HepG2 (cell line): ENCODE measurements around the gene NAIF1. TPM values are rescaled to one million over a fixed set of nuclear protein-coding genes. Genes with fewer than 3 reads are reported as not detected.
A peak's percentile ranks its signal among the peaks of the same experiment; 100 is the strongest.

Experiments
- ATAC-seq: fragments of 200-7000 bp; cut with Tn5 transposase; 3 replicates; pipeline ENCODE4 v1.9.1; 2020; ENCODE audit warnings: mild to moderate bottlenecking, moderate library complexity
- BruUV-seq: library from RNA; stranded (reverse); fragments of 400-500 nt; replicated peaks from 2 replicates; lab custom pipeline; 2021; lab: Mats Ljungman, UMichigan
- CTCF ChIA-PET: fragments of 300-600 bp; formaldehyde crosslinking; extraction: SDS; loops from one replicate; lab custom pipeline; 2021; ENCODE audit warnings: low total read pairs, inconsistent platforms, low intra/inter-chr PET ratio; lab: Yijun Ruan, JAX
- POLR2A ChIA-PET: fragments of 350-600 bp; sonication (Branson Sonifier 250); formaldehyde crosslinking; loops from one replicate; lab custom pipeline; 2020; ENCODE audit warnings: antibody characterized with exemption, inconsistent platforms; lab: Yijun Ruan, JAX
- DNase-seq: peaks from one replicate; pipeline ENCODE4 v3.0.0-alpha.2; 2015; ENCODE audit warnings: low spot score
- FAIRE-seq: peaks from 3 replicates; lab custom pipeline; 2011; peaks lifted over from hg19 to GRCh38; lab: Jason Lieb, UNC
- H2AFZ ChIP-seq: one replicate; pipeline ENCODE4 v1.6.1; 2011; ENCODE audit warnings: low read length, inconsistent platforms
- H3K27ac ChIP-seq: fragments of 300-600 bp; 3 replicates; pipeline ENCODE4 v1.8.0; 2011; ENCODE audit warnings: mixed run types, mild to moderate bottlenecking, mixed read lengths, low read length, inconsistent platforms; ENCODE audit not compliant: insufficient read depth; ENCODE audit errors: extremely low read length
- H3K27me3 ChIP-seq, 2 experiments: fragments of 200-600 bp in 1 of 2; 2 replicates in 1 of 2; 3 replicates in 1 of 2; pipeline versions ENCODE4 v1.6.0 to v1.8.0; 2011; ENCODE audit warnings: low read length in 2 of 2, mild to moderate bottlenecking in 2 of 2, moderate library complexity in 2 of 2, inconsistent platforms in 1 of 2; ENCODE audit not compliant: insufficient read depth in 2 of 2, control insufficient read depth in 1 of 2
- H3K36me3 ChIP-seq, 2 experiments: fragments of 200-600 bp in 1 of 2; replicated peaks in 1 of 2; 2 replicates in 1 of 2; 3 replicates in 1 of 2; pipeline versions ENCODE4 v1.5.1 to v1.8.0; 2011; ENCODE audit warnings: low read length in 2 of 2, inconsistent platforms in 1 of 2; ENCODE audit not compliant: insufficient read depth in 2 of 2, control insufficient read depth in 1 of 2
- H3K4me1 ChIP-seq: 2 replicates; pipeline ENCODE4 v1.5.1; 2012; ENCODE audit warnings: low read length, inconsistent platforms; ENCODE audit not compliant: insufficient read depth
- H3K4me2 ChIP-seq: 2 replicates; pipeline ENCODE4 v1.6.0; 2011; ENCODE audit warnings: low read depth, low read length, inconsistent platforms
- H3K4me3 ChIP-seq, 3 experiments: fragments of 200-600 bp in 1 of 3; sonication (generic), shearing (Covaris generic) in 1 of 3; replicated peaks in 1 of 3; 2 replicates each; pipeline ENCODE4 v1.5.1; 2011 to 2016; ENCODE audit warnings: low read length in 3 of 3, inconsistent platforms in 2 of 3, low read depth in 2 of 3, mild to moderate bottlenecking in 2 of 3, control low read depth in 1 of 3, mixed read lengths in 1 of 3; ENCODE audit not compliant: insufficient read depth in 1 of 3
- H3K79me2 ChIP-seq: one replicate; pipeline ENCODE4 v1.6.1; 2011; ENCODE audit warnings: low read length, inconsistent platforms; ENCODE audit not compliant: insufficient read depth
- H3K9ac ChIP-seq: 2 replicates; pipeline ENCODE4 v1.6.0; 2011; ENCODE audit warnings: mild to moderate bottlenecking, low read depth, low read length, inconsistent platforms; ENCODE audit not compliant: insufficient read depth
- H3K9me3 ChIP-seq: 2 replicates; pipeline ENCODE4 v1.5.1; 2012; ENCODE audit warnings: mild to moderate bottlenecking, low read length
- H4K20me1 ChIP-seq: 2 replicates; pipeline ENCODE4 v1.6.0; 2011; ENCODE audit warnings: inconsistent platforms, mild to moderate bottlenecking, low read length, moderate library complexity; ENCODE audit not compliant: insufficient read depth
- ARNT ChIP-seq: fragments of 450-650 bp; IDR thresholded peaks from 2 replicates; pipeline ENCODE4 v1.6.1; 2017
- DMTF1 ChIP-seq: sonication (generic); formaldehyde crosslinking; IDR thresholded peaks from 2 replicates; pipeline ENCODE4 v1.4.0; 2020; ENCODE audit warnings: mild to moderate bottlenecking, missing genetic modification reagents
- EED ChIP-seq: sonication (generic); formaldehyde crosslinking; IDR thresholded peaks from 2 replicates; pipeline ENCODE4 v1.5.0; 2020; ENCODE audit warnings: mild to moderate bottlenecking, missing genetic modification reagents
- MIXL1 ChIP-seq: IDR thresholded peaks from 2 replicates; pipeline ENCODE4 v1.6.1; 2016
- PHF21A ChIP-seq: sonication (generic); formaldehyde crosslinking; IDR thresholded peaks from 2 replicates; pipeline ENCODE4 v1.5.0; 2020; ENCODE audit warnings: mild to moderate bottlenecking, missing genetic modification reagents
- POLR2A ChIP-seq, 2 experiments: IDR thresholded peaks; 2 replicates each; pipeline ENCODE4 v1.6.1; 2011; ENCODE audit warnings: low read depth in 2 of 2, low read length in 2 of 2, mild to moderate bottlenecking in 1 of 2, moderate library complexity in 1 of 2; ENCODE audit not compliant: insufficient read depth in 1 of 2
- ZBTB10 ChIP-seq: sonication (generic); formaldehyde crosslinking; IDR thresholded peaks from 2 replicates; pipeline ENCODE4 v1.4.0; 2020; ENCODE audit warnings: missing genetic modification reagents, borderline replicate concordance
- ZBTB21 ChIP-seq: sonication (generic); formaldehyde crosslinking; IDR thresholded peaks from 2 replicates; pipeline ENCODE4 v1.4.0; 2020; ENCODE audit warnings: missing genetic modification reagents
- ZMAT5 ChIP-seq: sonication (generic); formaldehyde crosslinking; IDR thresholded peaks from 2 replicates; pipeline ENCODE4 v1.5.0; 2020; ENCODE audit warnings: mild to moderate bottlenecking, low read depth, missing genetic modification reagents, borderline replicate concordance
- ZNF10 ChIP-seq: sonication (generic); formaldehyde crosslinking; IDR thresholded peaks from 2 replicates; pipeline ENCODE4 v1.4.0; 2020; ENCODE audit warnings: mild to moderate bottlenecking, low read depth, missing genetic modification reagents, borderline replicate concordance
- ZNF460 ChIP-seq: sonication (generic); formaldehyde crosslinking; IDR thresholded peaks from 2 replicates; pipeline ENCODE4 v1.5.1; 2020; ENCODE audit warnings: missing genetic modification reagents, mild to moderate bottlenecking, borderline replicate concordance
- ZNF570 ChIP-seq: sonication (generic); formaldehyde crosslinking; IDR thresholded peaks from 2 replicates; pipeline ENCODE4 v1.4.0; 2020; ENCODE audit warnings: mild to moderate bottlenecking, missing genetic modification reagents, borderline replicate concordance
- ZNF598 ChIP-seq: sonication (generic); formaldehyde crosslinking; IDR thresholded peaks from 2 replicates; pipeline ENCODE4 v1.5.1; 2020; ENCODE audit warnings: mild to moderate bottlenecking, missing genetic modification reagents, borderline replicate concordance
- WGBS: methylation state at CpG from one replicate; pipeline ENCODE4 v1.1.6; 2017; ENCODE audit warnings: low lambda C conversion rate; 5-methylcytosine and 5-hydroxymethylcytosine counted together
- in situ Hi-C: cut with HindIII; loops from 2 replicates; pipeline ENCODE4 v1.10.0; 2017; ENCODE audit warnings: low pct_unique_long_range_greater_than_20kb; ENCODE audit not compliant: extremely low pct_ligation_motif_present
- intact Hi-C: fragments of 100-400 bp; cut with micrococcal nuclease; formaldehyde crosslinking; loops from one replicate; pipeline ENCODE4 v1.10.0; 2022; ENCODE audit not compliant: unreplicated experiment
- polyA plus RNA-seq, 8 experiments: library from polyadenylated mRNA; depleted of rRNA in 3 of 8; stranded (reverse) in 7 of 8; unstranded in 1 of 8; fragments of >200 nt; fragmentation: Illumina TruSeq in 4 of 8; extraction: Trizol in 4 of 8; gene quantifications; 2 replicates each; pipeline versions ENCODE4 v1.2.1 to v1.2.3, GENCODE V29; 2011 to 2016; ENCODE audit warnings: low read depth in 4 of 8, missing spikeins in 1 of 8, mixed read lengths in 1 of 8; ENCODE audit not compliant: insufficient read depth in 1 of 8
- total RNA-seq, 5 experiments: library from RNA; depleted of rRNA; stranded (reverse); fragments of >200 nt; fragmentation: Illumina TruSeq; extraction: Trizol; gene quantifications; 2 replicates each; pipeline ENCODE4 v1.2.3, GENCODE V29; 2016; ENCODE audit warnings: low read depth in 1 of 5
- TF ChIP-seq, protein P1 (sequence below): sonication (generic); formaldehyde crosslinking; IDR thresholded peaks from 2 replicates; pipeline ENCODE4 v1.5.1; 2020; ENCODE audit warnings: missing genetic modification reagents, mild to moderate bottlenecking, borderline replicate concordance

NAIF1 gene
- total and polyA plus RNA-seq, 2 of the 13 experiments (the other 11 are each of a cell fraction or from before 2014, with no cell fraction given): 6.0 to 6.9 TPM

GRCh38 chr9:128097543-128098296, 30.6 kb upstream of the NAIF1 start (continued):
- TF ChIP-seq ZMAT5 (CRISPR knock-in tag) (no peak), MIXL1 (CRISPR knock-in tag) (peak; percentile 78; the same call in 1 of the 2 replicates), EED (CRISPR knock-in tag) (no peak), ZNF460 (CRISPR knock-in tag) (peak; percentile 67; the same call in 1 of the 2 replicates), ZNF598 (CRISPR knock-in tag) (no peak)

DNA sequence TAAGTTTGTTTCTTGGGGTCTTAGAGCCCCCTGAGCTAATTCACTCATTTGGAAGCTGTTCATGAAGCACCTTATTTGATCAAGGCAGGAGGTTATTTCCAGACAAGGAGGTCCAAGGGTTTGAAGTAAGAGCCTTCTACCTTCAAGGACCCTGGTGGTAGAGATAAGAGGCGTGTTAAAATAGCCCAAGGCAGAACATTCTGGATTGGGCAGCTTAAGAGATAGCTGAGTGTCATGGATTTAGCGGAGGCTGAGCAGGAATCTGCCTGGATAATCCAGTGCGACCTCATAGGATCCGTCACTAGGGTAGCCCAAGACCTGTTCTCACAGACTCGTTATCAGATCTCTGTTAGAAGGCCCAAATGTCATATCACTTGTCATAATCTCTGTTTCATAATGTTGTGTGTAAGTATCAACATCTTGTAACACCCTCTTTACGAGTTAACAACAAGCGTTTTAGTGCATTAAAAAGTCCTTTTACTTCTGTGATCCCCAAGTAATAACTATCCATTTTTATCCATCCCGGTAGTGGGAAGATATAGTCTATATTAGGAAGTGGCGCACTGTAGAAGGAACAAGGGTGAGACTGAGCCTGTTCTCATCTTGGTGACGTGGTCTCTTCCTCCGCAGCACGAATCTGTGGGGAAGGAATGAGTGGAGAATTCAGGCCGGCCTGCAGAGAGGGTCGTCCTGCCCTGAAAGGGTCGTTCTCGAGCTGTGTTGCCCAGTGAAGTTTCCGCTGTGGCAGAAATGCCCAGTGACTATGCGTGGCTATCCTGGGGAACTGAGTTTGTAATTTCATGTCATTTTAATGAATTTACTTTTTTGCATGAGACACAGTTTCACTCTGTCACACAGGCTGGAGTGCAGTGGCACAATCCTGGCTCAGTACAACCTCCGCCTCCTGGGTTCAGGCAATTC, 29.8 kb upstream of the NAIF1 start:
- ATAC-seq (no peak), DNase-seq (no peak), FAIRE-seq (no peak)
- BruUV-seq: no TSS peak
- in situ Hi-C loops: no loop called here
- 88% methylated on average over 18 of the region's 19 CpGs for WGBS
- ChIA-PET CTCF (no interaction called here), POLR2A (interaction anchor here (1.3 to 3.3 kb wide), 5 partner anchors 9 to 39 kb away, joined by 7 to 22 read pairs (median 14); partner anchors contain the start of genes NAIF1 and SLC25A25)
- H3K4me2 ChIP-seq: no peak overlapping the region
- no peaks in the 10 kb centered on the region; a peak in 1 of 5 replicates for H3K27me3 ChIP-seq
- H3K9ac ChIP-seq: no peak overlapping the region
- H3K27ac ChIP-seq: peak overlapping the region; percentile 92
- H3K79me2 ChIP-seq: peaks cover 35% of the 10 kb centered on the region
- peaks cover 0 to 13% of the 10 kb centered on the region in 2 experiments; a peak in 4 of 5 replicates for H3K36me3 ChIP-seq
- H2AFZ ChIP-seq: no peak overlapping the region
- H3K9me3 ChIP-seq: no peaks in the 10 kb centered on the region
- H3K4me1 ChIP-seq: peaks cover 71% of the 10 kb centered on the region
- no peak overlapping the region for H3K4me3 ChIP-seq
- intact Hi-C loops: no loop called here
- H4K20me1 ChIP-seq: peaks cover 17% of the 10 kb centered on the region; the same call in 1 of the 2 replicates
- TF ChIP-seq POLR2A (IDR thresholded peaks at IDR 0.05; ENCODE audit: insufficient read depth in 1 of 2, low read depth in 2 of 2, low read length in 2 of 2) (no peak), ZNF570 (no peak), ZNF10 (no peak), ZBTB10 (CRISPR knock-in tag) (no peak), ZBTB21 (no peak), PHF21A (CRISPR knock-in tag) (no peak), ARNT (no peak), DMTF1 (no peak)
- TF ChIP-seq, protein P1, sequence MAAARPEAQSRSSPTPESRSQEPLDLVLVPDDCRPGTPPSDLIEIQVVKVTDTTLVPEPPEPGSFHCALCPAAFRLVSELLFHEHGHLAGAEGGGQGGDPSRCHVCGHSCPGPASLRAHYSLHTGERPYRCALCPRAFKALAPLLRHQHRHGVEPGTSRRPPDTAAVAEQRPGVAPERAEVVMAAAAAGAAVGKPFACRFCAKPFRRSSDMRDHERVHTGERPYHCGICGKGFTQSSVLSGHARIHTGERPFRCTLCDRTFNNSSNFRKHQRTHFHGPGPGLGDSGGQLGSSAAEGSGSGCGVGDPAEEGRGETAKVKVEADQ (CRISPR knock-in tag): no peak
